ENCODE data around the gene OPCML. TPM values are rescaled to one million over a fixed set of nuclear protein-coding genes. Genes with fewer than 3 reads are reported as not detected.

OPCML gene
- total RNA-seq, 1 experiment from 2014 or later = not detected

DNA sequence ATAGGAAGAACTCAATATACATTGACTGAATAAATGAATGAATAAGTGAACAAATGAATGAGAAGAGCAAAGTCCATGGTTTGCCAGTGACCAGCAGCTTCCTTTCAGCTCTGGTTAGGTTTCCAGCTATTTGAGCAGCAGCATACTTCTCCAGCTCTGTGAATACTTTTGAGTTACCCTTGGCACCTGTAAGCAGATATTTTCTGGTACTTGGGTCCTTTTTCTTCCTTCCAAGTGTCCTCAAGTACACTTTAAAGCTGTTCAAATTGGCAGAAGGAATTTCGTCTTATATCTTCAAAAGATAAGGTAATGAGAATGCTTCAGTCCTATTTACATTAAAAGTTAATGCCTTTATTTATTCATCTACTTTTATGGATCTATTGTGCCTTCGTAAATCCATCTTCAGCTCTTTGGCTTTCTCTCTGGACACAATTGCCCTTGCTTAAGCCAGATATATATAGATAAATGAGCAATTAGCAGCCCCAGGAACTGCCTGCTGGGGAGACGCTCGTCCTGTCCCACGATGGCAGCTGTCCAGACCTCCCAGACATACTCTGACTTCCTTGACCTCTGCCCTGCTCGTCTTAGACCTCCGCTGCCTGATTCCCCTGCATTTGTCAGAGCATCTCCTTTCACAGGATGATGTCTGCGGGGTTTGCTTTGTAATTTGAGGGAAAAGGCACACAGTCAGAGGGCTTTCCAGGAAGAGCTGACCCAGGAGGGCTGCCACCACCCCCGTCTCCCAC, 926.3 kb downstream of the OPCML start:
- CTCF ChIA-PET = no interaction called here
- ATAC-seq (no peak), DNase-seq (no peak)
- Histone ChIP-seq H3K4me2 (ENCODE audit: low read length) (no peak overlapping the region), H3K79me2 (ENCODE audit: low read length) (no peaks in the 10 kb centered on the region), H3K9ac (ENCODE audit: low read length) (no peak overlapping the region), H3K27me3 (ENCODE audit: low read length) (no peaks in the 10 kb centered on the region), H3K4me1 (ENCODE audit: insufficient read depth, low read length) (no peaks in the 10 kb centered on the region), H3K4me3 (ENCODE audit: low read length) (no peak overlapping the region), H2AFZ (ENCODE audit: low read length) (no peak overlapping the region), H3K27ac (ENCODE audit: low read length) (no peak overlapping the region), H3K36me3 (ENCODE audit: low read depth, low read length) (no peaks in the 10 kb centered on the region), H3K9me2 (replicated peaks; ENCODE audit: low read length) (no peaks in the 10 kb centered on the region), H3K9me3 (ENCODE audit: low read length) (peaks cover 30% of the 10 kb centered on the region), H4K20me1 (ENCODE audit: low read length) (no peaks in the 10 kb centered on the region), H3F3A (ENCODE audit: low read length, unreplicated experiment) (no peaks in the 10 kb centered on the region)
- no TSS peak for BruUV-seq (replicated peaks)
- no peak for TF ChIP-seq EZH2 (IDR thresholded peaks at IDR 0.05; ENCODE audit: low read length, unreplicated experiment)
- TF ChIP-seq CTCF (conservative IDR thresholded peaks at IDR 0.05; ENCODE audit: low read depth, low read length) = no peak
- TF ChIP-seq EZH2phosphoT487 (IDR thresholded peaks at IDR 0.05; ENCODE audit: borderline replicate concordance, low read length) = no peak
- intact Hi-C loops (cut with micrococcal nuclease) = no loop called here
- POLR2A ChIA-PET (ENCODE audit: unreplicated experiment) = no interaction called here

- no peak overlapping the region for H2AFZ ChIP-seq (ENCODE audit: low read length)
- DNase-seq = no peak
- H3K9ac ChIP-seq (ENCODE audit: low read length) = no peak overlapping the region
- H3K36me3 ChIP-seq (ENCODE audit: low read depth, low read length) = no peaks in the 10 kb centered on the region
- no peak overlapping the region for H3K27ac ChIP-seq (ENCODE audit: low read length)
- no peak for TF ChIP-seq EZH2 (IDR thresholded peaks at IDR 0.05; ENCODE audit: low read length, unreplicated experiment)
- no peak for TF ChIP-seq CTCF (conservative IDR thresholded peaks at IDR 0.05; ENCODE audit: low read depth, low read length)
- TF ChIP-seq EZH2phosphoT487 (IDR thresholded peaks at IDR 0.05; ENCODE audit: borderline replicate concordance, low read length) = no peak
- ChIA-PET CTCF (no interaction called here), POLR2A (ENCODE audit: unreplicated experiment) (no interaction called here)
- H4K20me1 ChIP-seq (ENCODE audit: low read length) = no peaks in the 10 kb centered on the region
- no peaks in the 10 kb centered on the region for H3K27me3 ChIP-seq (ENCODE audit: low read length)
- intact Hi-C loops (cut with micrococcal nuclease) = no loop called here
- no peaks in the 10 kb centered on the region for H3K4me1 ChIP-seq (ENCODE audit: insufficient read depth, low read length)
- BruUV-seq (replicated peaks) = no TSS peak
- H3K4me2 ChIP-seq (ENCODE audit: low read length) = no peak overlapping the region
- no peaks in the 10 kb centered on the region for H3K9me2 ChIP-seq (replicated peaks; ENCODE audit: low read length)
- peaks cover 38% of the 10 kb centered on the region for H3K9me3 ChIP-seq (ENCODE audit: low read length)
- no peaks in the 10 kb centered on the region for H3F3A ChIP-seq (ENCODE audit: low read length, unreplicated experiment)
- ATAC-seq = no peak
- no peak overlapping the region for H3K4me3 ChIP-seq (ENCODE audit: low read length)
- no peaks in the 10 kb centered on the region for H3K79me2 ChIP-seq (ENCODE audit: low read length)
Measured at GRCh38 chr11:132604431-132604830, 927.9 kb downstream of the OPCML start.

DNA sequence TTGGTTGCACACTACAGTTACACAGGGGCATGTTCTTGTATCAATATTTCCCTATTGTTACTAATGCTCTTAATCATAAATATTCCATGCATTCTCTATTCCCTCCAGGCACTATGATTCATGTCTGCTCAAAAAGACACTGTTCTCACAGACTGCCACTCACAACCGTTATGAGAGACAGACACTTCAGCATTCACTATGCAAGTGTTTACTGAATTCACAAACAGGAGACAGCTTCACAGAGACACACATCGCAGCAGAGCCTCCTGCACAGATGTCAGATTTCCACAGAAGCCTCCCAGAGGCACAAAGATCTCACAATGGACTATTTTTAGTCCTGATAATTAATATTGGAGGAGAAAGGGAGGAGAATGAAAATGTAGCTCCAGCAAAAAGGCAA, 930.4 kb downstream of the OPCML start:
- Histone ChIP-seq H2AFZ (ENCODE audit: low read length) (no peak overlapping the region), H3K27me3 (ENCODE audit: low read length) (no peaks in the 10 kb centered on the region), H3K9ac (ENCODE audit: low read length) (no peak overlapping the region), H3K9me2 (replicated peaks; ENCODE audit: low read length) (no peaks in the 10 kb centered on the region), H3K9me3 (ENCODE audit: low read length) (peaks cover 39% of the 10 kb centered on the region), H3K4me2 (ENCODE audit: low read length) (no peak overlapping the region), H4K20me1 (ENCODE audit: low read length) (no peaks in the 10 kb centered on the region), H3K4me1 (ENCODE audit: insufficient read depth, low read length) (no peaks in the 10 kb centered on the region), H3K36me3 (ENCODE audit: low read depth, low read length) (no peaks in the 10 kb centered on the region), H3K27ac (ENCODE audit: low read length) (no peak overlapping the region), H3F3A (ENCODE audit: low read length, unreplicated experiment) (no peaks in the 10 kb centered on the region), H3K4me3 (ENCODE audit: low read length) (no peak overlapping the region), H3K79me2 (ENCODE audit: low read length) (no peaks in the 10 kb centered on the region)
- intact Hi-C loops (cut with micrococcal nuclease) = no loop called here
- DNase-seq (no peak), ATAC-seq (no peak)
- CTCF ChIA-PET = no interaction called here
- TF ChIP-seq CTCF (conservative IDR thresholded peaks at IDR 0.05; ENCODE audit: low read depth, low read length) = no peak
- TF ChIP-seq EZH2phosphoT487 (IDR thresholded peaks at IDR 0.05; ENCODE audit: borderline replicate concordance, low read length) = no peak
- no peak for TF ChIP-seq EZH2 (IDR thresholded peaks at IDR 0.05; ENCODE audit: low read length, unreplicated experiment)
- POLR2A ChIA-PET (ENCODE audit: unreplicated experiment) = no interaction called here
- BruUV-seq (replicated peaks) = no TSS peak

All from PC-3 (cell line).